ENCODE results near the gene SPIRE1. TPM values are rescaled to one million over a fixed set of nuclear protein-coding genes. Genes with fewer than 3 reads are reported as not detected.

Gene SPIRE1
- polyA plus RNA-seq, 1 donor = 6.7 TPM

DNA sequence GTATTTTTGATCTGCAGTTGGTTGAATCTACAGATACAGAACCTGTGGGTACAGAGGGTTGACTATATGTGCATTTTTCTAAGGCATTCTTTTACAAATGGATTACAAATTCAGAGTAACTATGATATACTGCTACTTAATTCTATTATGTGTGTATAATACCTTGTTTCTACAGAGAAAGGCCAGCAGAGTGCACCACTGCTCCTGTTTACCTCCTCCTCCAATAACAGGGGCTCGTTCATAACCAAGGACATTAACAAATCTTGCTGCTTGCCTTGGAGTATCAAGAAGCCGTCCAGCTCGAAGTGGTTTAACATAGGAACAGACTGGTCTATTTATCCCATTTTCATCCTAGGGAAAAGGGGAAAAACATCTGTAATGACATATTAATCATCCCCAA lies 28.2 kb upstream of the SPIRE1 start:
- Histone ChIP-seq H3K9me3 (ENCODE audit: control insufficient read depth, low read depth, low read length) (no peaks in the 10 kb centered on the region), H3K4me1 (ENCODE audit: control insufficient read depth, insufficient read depth, low read length) (no peaks in the 10 kb centered on the region), H3K36me3 (ENCODE audit: control insufficient read depth, insufficient read depth, low read length) (peaks cover 6% of the 10 kb centered on the region), H3K4me3 (ENCODE audit: low read length) (no peak overlapping the region), H3K27me3 (ENCODE audit: control insufficient read depth, insufficient read depth, low read length) (no peaks in the 10 kb centered on the region), H3K27ac (ENCODE audit: low read length) (no peak overlapping the region)
- no CpG with 5 or more reads among the region's 3 CpGs for WGBS (ENCODE audit: insufficient coverage, low lambda C conversion rate)
- DNase-seq = no peak

GRCh38 chr18:12679183-12679786 lies 21.4 kb upstream of the SPIRE1 start:
- peak overlapping the region; percentile 27 for H3K27ac ChIP-seq (ENCODE audit: low read length)
- peak in 1 of 2 donors; percentile 22 for DNase-seq
- no peaks in the 10 kb centered on the region for H3K27me3 ChIP-seq (ENCODE audit: control insufficient read depth, insufficient read depth, low read length)
- H3K9me3 ChIP-seq (ENCODE audit: control insufficient read depth, low read depth, low read length) = no peaks in the 10 kb centered on the region
- no peak overlapping the region for H3K4me3 ChIP-seq (ENCODE audit: low read length)
- WGBS (ENCODE audit: insufficient coverage, low lambda C conversion rate) = 80% methylated on average over 2 of the region's 8 CpGs
- H3K36me3 ChIP-seq (ENCODE audit: control insufficient read depth, insufficient read depth, low read length) = peaks cover 25% of the 10 kb centered on the region
- no peaks in the 10 kb centered on the region for H3K4me1 ChIP-seq (ENCODE audit: control insufficient read depth, insufficient read depth, low read length)

DNA sequence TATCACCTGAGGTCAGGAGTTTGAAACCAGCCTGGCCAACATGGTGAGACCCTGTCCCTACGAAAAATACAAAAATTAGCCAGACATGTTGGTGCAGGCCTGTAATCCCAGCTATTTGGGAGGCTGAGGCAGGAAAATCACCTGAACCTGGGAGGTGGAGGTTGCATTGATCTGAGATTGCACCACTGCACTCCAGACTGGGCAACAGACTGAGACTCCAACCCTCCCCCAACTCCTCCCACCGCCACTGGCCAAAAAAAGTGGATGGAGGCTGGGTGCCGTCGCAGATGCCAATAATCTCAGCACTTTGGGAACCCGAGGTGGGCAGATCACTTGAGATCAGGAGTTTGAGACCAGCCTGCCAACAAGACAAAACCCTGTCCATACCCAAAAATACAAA lies 10.1 kb upstream of the SPIRE1 start:
- no peak overlapping the region for H3K4me3 ChIP-seq (ENCODE audit: low read length)
- DNase-seq = no peak
- no peaks in the 10 kb centered on the region for H3K27me3 ChIP-seq (ENCODE audit: control insufficient read depth, insufficient read depth, low read length)
- no CpG with 5 or more reads among the region's 5 CpGs for WGBS (ENCODE audit: insufficient coverage, low lambda C conversion rate)
- no peaks in the 10 kb centered on the region for H3K36me3 ChIP-seq (ENCODE audit: control insufficient read depth, insufficient read depth, low read length)
- no peak overlapping the region for H3K27ac ChIP-seq (ENCODE audit: low read length)
- H3K4me1 ChIP-seq (ENCODE audit: control insufficient read depth, insufficient read depth, low read length) = no peaks in the 10 kb centered on the region
- H3K9me3 ChIP-seq (ENCODE audit: control insufficient read depth, low read depth, low read length) = no peaks in the 10 kb centered on the region

DNA sequence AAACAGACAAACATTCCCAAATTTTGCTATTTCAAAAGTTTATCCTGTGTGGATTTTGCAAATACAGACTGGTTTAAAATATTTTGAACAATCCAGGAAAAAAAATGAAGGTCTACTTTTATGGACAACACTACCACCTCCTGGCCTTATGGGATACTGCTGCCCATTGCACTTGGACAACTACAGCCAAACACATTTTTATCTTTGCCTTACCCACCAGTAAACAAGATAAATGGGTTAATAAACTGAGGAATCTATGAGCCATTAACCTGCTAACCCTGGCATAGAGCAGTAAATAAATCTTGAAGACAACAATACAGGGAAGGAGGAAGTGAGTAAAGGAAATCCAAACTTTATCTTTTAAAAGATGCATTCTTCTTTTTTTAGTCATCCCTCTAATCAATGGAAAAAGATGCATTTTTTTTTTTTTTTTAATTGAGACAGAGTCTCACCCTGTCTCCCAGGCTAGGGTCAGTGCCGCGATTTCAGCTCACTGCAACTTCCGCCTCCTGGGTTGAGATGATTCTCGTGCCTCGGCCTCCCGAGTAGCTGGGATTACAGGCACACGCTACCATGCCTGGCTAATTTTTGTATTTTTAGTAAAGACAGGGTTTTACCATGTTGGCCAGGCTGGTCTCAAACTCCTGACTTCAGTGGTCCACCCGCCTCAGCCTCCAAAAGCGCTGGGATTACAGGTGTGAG lies 2.1 kb upstream of the SPIRE1 start:
- peak; percentile 37 for DNase-seq
- H3K27me3 ChIP-seq (ENCODE audit: control insufficient read depth, insufficient read depth, low read length) = peaks cover 18% of the 10 kb centered on the region
- H3K4me1 ChIP-seq (ENCODE audit: control insufficient read depth, insufficient read depth, low read length) = peaks cover 6% of the 10 kb centered on the region
- H3K4me3 ChIP-seq (ENCODE audit: low read length) = no peak overlapping the region
- H3K27ac ChIP-seq (ENCODE audit: low read length) = no peak overlapping the region
- WGBS (ENCODE audit: insufficient coverage, low lambda C conversion rate) = no CpG with 5 or more reads among the region's 9 CpGs
- H3K36me3 ChIP-seq (ENCODE audit: control insufficient read depth, insufficient read depth, low read length) = no peaks in the 10 kb centered on the region
- no peaks in the 10 kb centered on the region for H3K9me3 ChIP-seq (ENCODE audit: control insufficient read depth, low read depth, low read length)

GRCh38 chr18:12658426-12659138 lies 675 bp upstream of the SPIRE1 start:
- Histone ChIP-seq H3K4me1 (ENCODE audit: control insufficient read depth, insufficient read depth, low read length) (peaks cover 6% of the 10 kb centered on the region), H3K9me3 (ENCODE audit: control insufficient read depth, low read depth, low read length) (no peaks in the 10 kb centered on the region), H3K27me3 (ENCODE audit: control insufficient read depth, insufficient read depth, low read length) (peaks cover 18% of the 10 kb centered on the region), H3K4me3 (ENCODE audit: low read length) (peak overlapping the region; percentile 43), H3K27ac (ENCODE audit: low read length) (peak overlapping the region; percentile 26), H3K36me3 (ENCODE audit: control insufficient read depth, insufficient read depth, low read length) (no peaks in the 10 kb centered on the region)
- 100% methylated on average over 1 of the region's 42 CpGs for WGBS (ENCODE audit: insufficient coverage, low lambda C conversion rate)
- peak in 1 of 2 donors; percentile 3 for DNase-seq

- Histone ChIP-seq H3K9me3 (ENCODE audit: control insufficient read depth, low read depth, low read length) (no peaks in the 10 kb centered on the region), H3K4me3 (ENCODE audit: low read length) (peak overlapping the region; percentile 41), H3K27ac (ENCODE audit: low read length) (peak overlapping the region; percentile 42), H3K27me3 (ENCODE audit: control insufficient read depth, insufficient read depth, low read length) (peaks cover 20% of the 10 kb centered on the region), H3K4me1 (ENCODE audit: control insufficient read depth, insufficient read depth, low read length) (peaks cover 6% of the 10 kb centered on the region), H3K36me3 (ENCODE audit: control insufficient read depth, insufficient read depth, low read length) (no peaks in the 10 kb centered on the region)
- no CpG with 5 or more reads among the region's 89 CpGs for WGBS (ENCODE audit: insufficient coverage, low lambda C conversion rate)
- DNase-seq = peak; percentile 7 to 45
Observed at GRCh38 chr18:12656938-12657683, 796 bp downstream of the SPIRE1 start.

DNA sequence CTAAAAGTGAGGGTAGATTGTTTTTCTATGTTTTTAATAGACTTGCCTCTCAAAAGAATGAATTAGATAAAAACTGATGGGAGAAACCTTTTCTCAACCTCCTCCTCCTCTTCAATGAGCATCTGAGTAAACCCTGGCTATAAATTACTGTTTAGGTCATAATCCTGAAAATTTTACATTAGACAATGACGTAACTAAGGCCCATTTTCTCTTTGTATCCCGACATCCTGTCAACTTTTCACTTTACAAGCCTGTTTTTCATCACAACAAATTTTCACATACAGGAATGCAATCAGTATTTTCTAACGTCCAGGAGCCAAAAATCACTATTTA lies 1.3 kb downstream of the SPIRE1 start:
- Histone ChIP-seq H3K4me3 (ENCODE audit: low read length) (peak overlapping the region; percentile 41), H3K4me1 (ENCODE audit: control insufficient read depth, insufficient read depth, low read length) (peaks cover 6% of the 10 kb centered on the region), H3K27ac (ENCODE audit: low read length) (peak overlapping the region; percentile 42), H3K9me3 (ENCODE audit: control insufficient read depth, low read depth, low read length) (no peaks in the 10 kb centered on the region), H3K36me3 (ENCODE audit: control insufficient read depth, insufficient read depth, low read length) (no peaks in the 10 kb centered on the region), H3K27me3 (ENCODE audit: control insufficient read depth, insufficient read depth, low read length) (peaks cover 20% of the 10 kb centered on the region)
- DNase-seq = peak in 1 of 2 donors; percentile 10
- 53% methylated on average over 3 of the region's 3 CpGs for WGBS (ENCODE audit: insufficient coverage, low lambda C conversion rate)

- H3K27ac ChIP-seq (ENCODE audit: low read length) = no peak overlapping the region
- peaks cover 20% of the 10 kb centered on the region for H3K27me3 ChIP-seq (ENCODE audit: control insufficient read depth, insufficient read depth, low read length)
- H3K9me3 ChIP-seq (ENCODE audit: control insufficient read depth, low read depth, low read length) = no peaks in the 10 kb centered on the region
- 100% methylated on average over 1 of the region's 1 CpG for WGBS (ENCODE audit: insufficient coverage, low lambda C conversion rate)
- no peak for DNase-seq
- no peaks in the 10 kb centered on the region for H3K36me3 ChIP-seq (ENCODE audit: control insufficient read depth, insufficient read depth, low read length)
- no peak overlapping the region for H3K4me3 ChIP-seq (ENCODE audit: low read length)
- H3K4me1 ChIP-seq (ENCODE audit: control insufficient read depth, insufficient read depth, low read length) = peaks cover 6% of the 10 kb centered on the region
Observed at GRCh38 chr18:12654971-12655370, 2.9 kb downstream of the SPIRE1 start.

DNA sequence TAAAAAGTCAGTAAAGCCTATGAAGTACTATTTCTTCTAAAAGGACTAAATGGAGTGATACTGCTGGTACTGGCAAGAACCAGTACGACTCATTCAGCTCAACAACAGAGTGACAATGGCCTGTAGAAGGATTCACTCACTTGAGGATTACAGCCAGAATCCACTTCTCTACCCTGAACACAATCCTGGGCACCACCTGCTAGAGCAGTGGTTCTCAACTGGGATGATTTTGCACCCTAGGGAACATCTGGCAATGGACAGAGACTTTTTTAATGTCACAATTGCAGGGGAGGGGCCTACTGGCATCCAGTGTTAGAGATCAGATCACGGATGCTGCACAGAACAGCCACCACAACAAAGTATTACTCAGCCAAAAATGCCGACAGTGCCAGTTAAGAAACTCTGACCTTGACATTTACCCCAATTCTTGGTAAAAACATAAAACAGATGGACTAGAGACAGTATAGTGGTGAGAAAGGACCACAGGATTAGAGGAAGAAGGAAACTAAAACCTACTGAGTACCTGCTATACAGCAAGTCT lies 5.0 kb downstream of the SPIRE1 start:
- no peaks in the 10 kb centered on the region for H3K9me3 ChIP-seq (ENCODE audit: control insufficient read depth, low read depth, low read length)
- H3K27me3 ChIP-seq (ENCODE audit: control insufficient read depth, insufficient read depth, low read length) = peaks cover 17% of the 10 kb centered on the region
- no peak for DNase-seq
- no peaks in the 10 kb centered on the region for H3K36me3 ChIP-seq (ENCODE audit: control insufficient read depth, insufficient read depth, low read length)
- 80% methylated on average over 1 of the region's 3 CpGs for WGBS (ENCODE audit: insufficient coverage, low lambda C conversion rate)
- no peak overlapping the region for H3K27ac ChIP-seq (ENCODE audit: low read length)
- H3K4me3 ChIP-seq (ENCODE audit: low read length) = no peak overlapping the region
- peaks cover 6% of the 10 kb centered on the region for H3K4me1 ChIP-seq (ENCODE audit: control insufficient read depth, insufficient read depth, low read length)

DNA sequence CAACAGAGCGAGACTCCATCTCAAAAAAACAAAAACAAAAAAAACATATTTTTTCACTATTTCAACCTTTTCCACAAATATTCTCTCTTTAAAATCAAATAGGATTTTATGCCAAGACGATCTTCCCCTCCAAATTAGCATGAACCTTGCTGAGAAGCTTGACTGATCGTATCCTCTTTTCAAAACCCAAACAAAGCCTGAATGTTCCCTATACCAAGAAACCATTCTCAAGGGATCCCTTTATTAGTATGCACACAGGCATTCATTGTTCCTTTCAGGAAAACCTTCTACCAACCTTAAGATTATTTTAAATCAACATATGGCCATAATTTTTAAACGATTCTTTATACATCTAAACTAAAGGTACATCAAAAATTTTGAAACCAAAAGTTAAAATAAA lies 6.3 kb downstream of the SPIRE1 start:
- H3K36me3 ChIP-seq (ENCODE audit: control insufficient read depth, insufficient read depth, low read length) = no peaks in the 10 kb centered on the region
- H3K4me3 ChIP-seq (ENCODE audit: low read length) = no peak overlapping the region
- no peaks in the 10 kb centered on the region for H3K9me3 ChIP-seq (ENCODE audit: control insufficient read depth, low read depth, low read length)
- peaks cover 11% of the 10 kb centered on the region for H3K27me3 ChIP-seq (ENCODE audit: control insufficient read depth, insufficient read depth, low read length)
- WGBS (ENCODE audit: insufficient coverage, low lambda C conversion rate) = 64% methylated on average over 3 of the region's 4 CpGs
- no peak overlapping the region for H3K27ac ChIP-seq (ENCODE audit: low read length)
- no peak for DNase-seq
- peaks cover 3% of the 10 kb centered on the region for H3K4me1 ChIP-seq (ENCODE audit: control insufficient read depth, insufficient read depth, low read length)
